Tibial nerve (tissue), 4 donors: ENCODE results near the gene LTBP1. TPM values are rescaled to one million over a fixed set of nuclear protein-coding genes. Genes with fewer than 3 reads are reported as not detected.

Experiments used
- DNase-seq, 2 donors: peaks; one replicate each; pipeline ENCODE4 v3.0.0-alpha.2; 2019; ENCODE audit warnings: low spot score in 2 of 2
- H3K27ac ChIP-seq, 4 donors: fragments of 200-600 bp; sonication (generic) in 3 of 4; one replicate each; pipeline ENCODE4 v1.5.1; 2017 to 2019; ENCODE audit warnings: mild to moderate bottlenecking in 1 of 4
- H3K27me3 ChIP-seq, 2 donors: fragments of 200-600 bp; sonication (generic) in 1 of 2; one replicate each; pipeline versions ENCODE4 v1.5.1 to v1.6.0; 2017 to 2019
- H3K36me3 ChIP-seq, 3 donors: fragments of 200-600 bp; sonication (generic); one replicate each; pipeline ENCODE4 v1.5.1; 2018 to 2019
- H3K4me1 ChIP-seq, 4 donors: fragments of 200-600 bp; sonication (generic) in 3 of 4; one replicate each; pipeline ENCODE4 v1.5.1; 2017 to 2019
- H3K4me3 ChIP-seq, 4 donors: fragments of 200-600 bp; sonication (generic) in 3 of 4; one replicate each; pipeline ENCODE4 v1.5.1; 2017 to 2019; ENCODE audit warnings: mild to moderate bottlenecking in 1 of 4, moderate library complexity in 1 of 4
- H3K9me3 ChIP-seq, 4 donors: fragments of 200-600 bp; sonication (generic) in 3 of 4; one replicate each; pipeline ENCODE4 v1.5.1; 2017 to 2019
- CTCF ChIP-seq, 5 experiments: fragments of 200-600 bp in 3 of 5; fragments of 450-650 bp in 2 of 5; sonication (generic) in 3 of 5; IDR thresholded peaks; one replicate each; pipeline ENCODE4 v1.5.1; 2016 to 2019; ENCODE audit warnings: antibody characterized with exemption in 5 of 5, mild to moderate bottlenecking in 3 of 5, moderate library complexity in 2 of 5
- EP300 ChIP-seq, 2 donors: sonication (generic); formaldehyde crosslinking; IDR thresholded peaks; one replicate each; pipeline ENCODE4 v1.6.1; 2017; ENCODE audit warnings: antibody characterized with exemption in 2 of 2, mild to moderate bottlenecking in 1 of 2
- POLR2A ChIP-seq, 2 donors: fragments of 450-650 bp; IDR thresholded peaks; one replicate each; pipeline ENCODE4 v1.6.1; 2017; ENCODE audit warnings: antibody characterized with exemption in 2 of 2, mild to moderate bottlenecking in 2 of 2, moderate library complexity in 2 of 2
- WGBS, 2 donors: methylation state at CpG; one replicate each; pipeline ENCODE4 v1.1.5; 2018; 5-methylcytosine and 5-hydroxymethylcytosine counted together
- total RNA-seq, 4 donors: library from RNA; depleted of rRNA; stranded (reverse); fragments of >200 nt; gene quantifications; one replicate each; pipeline ENCODE4 v1.1.0, GENCODE V29; 2016

The LTBP1 gene
- total RNA-seq, 4 donors from 2014 or later: 29.4 to 89.8 (median 50.6) TPM

GRCh38 chr2:33312355-33312754 is 365.6 kb downstream of the LTBP1 start:
- Histone ChIP-seq H3K27ac (no peak overlapping the region), H3K4me1 (peaks cover 0 to 19% (median 0%) of the 10 kb centered on the region in 4 donors), H3K27me3 (no peaks in the 10 kb centered on the region), H3K4me3 (no peak overlapping the region), H3K9me3 (no peaks in the 10 kb centered on the region), H3K36me3 (peaks cover 0 to 8% (median 0%) of the 10 kb centered on the region in 3 donors)
- WGBS, 2 donors: 69% methylated on average over 4 of the region's 4 CpGs
- TF ChIP-seq EP300 (IDR thresholded peaks at IDR 0.05) (no peak), POLR2A (IDR thresholded peaks at IDR 0.05) (no peak), CTCF (IDR thresholded peaks at IDR 0.05) (no peak)
- DNase-seq: no peak

- DNase-seq: no peak
- no peaks in the 10 kb centered on the region for H3K27me3 ChIP-seq
- peaks cover 0 to 21% (median 0%) of the 10 kb centered on the region in 4 donors for H3K4me1 ChIP-seq
- 52 to 55% methylated on average over 3 of the region's 3 CpGs for WGBS, 2 donors
- peaks cover 0 to 8% (median 0%) of the 10 kb centered on the region in 3 donors for H3K36me3 ChIP-seq
- no peaks in the 10 kb centered on the region for H3K9me3 ChIP-seq
- TF ChIP-seq POLR2A (IDR thresholded peaks at IDR 0.05): no peak
- no peak for TF ChIP-seq CTCF (IDR thresholded peaks at IDR 0.05)
- TF ChIP-seq EP300 (IDR thresholded peaks at IDR 0.05): no peak
- H3K4me3 ChIP-seq: no peak overlapping the region
- H3K27ac ChIP-seq: no peak overlapping the region
These were observed 366.3 kb downstream of the LTBP1 start for GRCh38 chr2:33313039-33313438.

- TF ChIP-seq POLR2A (IDR thresholded peaks at IDR 0.05): no peak
- TF ChIP-seq CTCF (IDR thresholded peaks at IDR 0.05): no peak
- TF ChIP-seq EP300 (IDR thresholded peaks at IDR 0.05): no peak
- Histone ChIP-seq H3K36me3 (peaks cover 0 to 8% (median 0%) of the 10 kb centered on the region in 3 donors), H3K9me3 (no peaks in the 10 kb centered on the region), H3K27ac (no peak overlapping the region), H3K27me3 (no peaks in the 10 kb centered on the region), H3K4me3 (no peak overlapping the region), H3K4me1 (peaks cover 0 to 19% (median 0%) of the 10 kb centered on the region in 4 donors)
- DNase-seq: no peak
These were observed 367.8 kb downstream of the LTBP1 start for GRCh38 chr2:33314541-33314940.

GRCh38 chr2:33316328-33316727 is 369.6 kb downstream of the LTBP1 start:
- TF ChIP-seq POLR2A (IDR thresholded peaks at IDR 0.05): no peak
- TF ChIP-seq CTCF (IDR thresholded peaks at IDR 0.05): no peak
- no peak for TF ChIP-seq EP300 (IDR thresholded peaks at IDR 0.05)
- Histone ChIP-seq H3K4me3 (no peak overlapping the region), H3K36me3 (peaks cover 0 to 8% (median 0%) of the 10 kb centered on the region in 3 donors), H3K27ac (peak overlapping the region in 1 of 4 donors; percentile 8), H3K27me3 (no peaks in the 10 kb centered on the region), H3K4me1 (peaks cover 0 to 23% (median 0%) of the 10 kb centered on the region in 4 donors), H3K9me3 (no peaks in the 10 kb centered on the region)
- WGBS, 2 donors: 67 to 70% methylated on average over 1 of the region's 1 CpG
- DNase-seq: no peak

GRCh38 chr2:33317369-33318007 is 370.7 kb downstream of the LTBP1 start:
- Histone ChIP-seq H3K36me3 (peaks cover 0 to 8% (median 0%) of the 10 kb centered on the region in 3 donors), H3K4me1 (peaks cover 0 to 34% (median 10%) of the 10 kb centered on the region in 4 donors), H3K27ac (no peak overlapping the region), H3K27me3 (no peaks in the 10 kb centered on the region), H3K4me3 (no peak overlapping the region), H3K9me3 (no peaks in the 10 kb centered on the region)
- 62 to 66% methylated on average over 5 of the region's 5 CpGs for WGBS, 2 donors
- TF ChIP-seq POLR2A (IDR thresholded peaks at IDR 0.05): no peak
- no peak for TF ChIP-seq CTCF (IDR thresholded peaks at IDR 0.05)
- TF ChIP-seq EP300 (IDR thresholded peaks at IDR 0.05): no peak
- DNase-seq: no peak
